Panc1 (cell line): ENCODE measurements around the gene CCDC68. TPM values are rescaled to one million over a fixed set of nuclear protein-coding genes. Genes with fewer than 3 reads are reported as not detected.

Experiments used
- ATAC-seq: fragments of 200-7000 bp; cut with Tn5 transposase; 2 replicates; pipeline ENCODE4 v1.9.1; 2020; ENCODE audit warnings: mild to moderate bottlenecking, moderate library complexity
- BruUV-seq: library from RNA; stranded (reverse); fragments of 400-500 nt; replicated peaks from 2 replicates; lab custom pipeline; 2021; lab: Mats Ljungman, UMichigan
- CTCF ChIA-PET: fragments of 300-600 bp; sonication (Branson Sonifier 250); formaldehyde crosslinking; loops from one replicate; lab custom pipeline; 2022; ENCODE audit warnings: antibody characterized with exemption; lab: Charles Lee
- POLR2A ChIA-PET: fragments of 300-600 bp; sonication (Branson Sonifier 250); formaldehyde crosslinking; loops from one replicate; lab custom pipeline; 2022; ENCODE audit warnings: antibody characterized with exemption; lab: Charles Lee
- DNase-seq: peaks from one replicate; pipeline ENCODE4 v3.0.0-alpha.2; 2010; ENCODE audit warnings: low read depth, low spot score
- H3K27ac ChIP-seq: 2 replicates; pipeline ENCODE4 v1.5.1; 2011; ENCODE audit warnings: mild to moderate bottlenecking, low read length, inconsistent platforms
- H3K27me3 ChIP-seq: fragments of 200-500 bp; sonication (Bioruptor generic); 2 replicates; pipeline ENCODE4 v1.6.0; 2014; ENCODE audit warnings: low read length, inconsistent platforms; ENCODE audit not compliant: control insufficient read depth, insufficient read depth
- H3K36me3 ChIP-seq: fragments of 200-500 bp; sonication (Bioruptor generic); 2 replicates; pipeline ENCODE4 v1.5.1; 2014; ENCODE audit warnings: inconsistent platforms, mild to moderate bottlenecking, low read length, moderate library complexity; ENCODE audit not compliant: control insufficient read depth, insufficient read depth
- H3K4me1 ChIP-seq: 2 replicates; pipeline ENCODE4 v1.5.1; 2011; ENCODE audit warnings: inconsistent platforms, mild to moderate bottlenecking, low read length, moderate library complexity; ENCODE audit not compliant: control insufficient read depth, insufficient read depth
- H3K4me3 ChIP-seq, 2 experiments: 2 replicates each; pipeline ENCODE4 v1.5.1; 2011 to 2012; ENCODE audit warnings: low read depth in 2 of 2, low read length in 2 of 2, mild to moderate bottlenecking in 2 of 2, inconsistent platforms in 1 of 2, moderate library complexity in 1 of 2
- H3K9me3 ChIP-seq: fragments of 200-500 bp; sonication (Bioruptor generic); 2 replicates; pipeline ENCODE4 v1.5.1; 2014; ENCODE audit warnings: low read depth, mild to moderate bottlenecking, inconsistent platforms, low read length, moderate library complexity; ENCODE audit not compliant: control insufficient read depth, insufficient read depth
- CTCF ChIP-seq: fragments of 450-650 bp; IDR thresholded peaks from 2 replicates; pipeline ENCODE4 v1.5.1; 2017; ENCODE audit warnings: mild to moderate bottlenecking
- POLR2AphosphoS5 ChIP-seq: IDR thresholded peaks from 2 replicates; pipeline ENCODE4 v1.6.1; 2012; ENCODE audit warnings: mild to moderate bottlenecking, low read depth, low read length, moderate library complexity
- SIN3A ChIP-seq: IDR thresholded peaks from 2 replicates; pipeline ENCODE4 v1.6.1; 2012; ENCODE audit warnings: low read depth, mild to moderate bottlenecking, low read length, moderate library complexity, borderline replicate concordance; ENCODE audit not compliant: insufficient read depth
- TCF7L2 ChIP-seq: IDR thresholded peaks from 2 replicates; pipeline ENCODE4 v1.6.1; 2011; ENCODE audit warnings: mild to moderate bottlenecking, low read depth, low read length, inconsistent platforms
- in situ Hi-C: cut with HindIII; loops from 2 replicates; pipeline ENCODE4 v1.10.0; 2016; ENCODE audit warnings: low sequenced_read_pairs, low pct_unique_long_range_greater_than_20kb
- intact Hi-C: fragments of 100-400 bp; cut with micrococcal nuclease; formaldehyde crosslinking; loops from one replicate; pipeline ENCODE4 v1.10.0; 2022; ENCODE audit not compliant: unreplicated experiment
- total RNA-seq: library from RNA; stranded (reverse); gene quantifications from one replicate; pipeline ENCODE4 v1.2.1, GENCODE V29; 2021; ENCODE audit not compliant: unreplicated experiment
- TF ChIP-seq, protein P1 (sequence below), 2 experiments: IDR thresholded peaks; 2 replicates each; pipeline ENCODE4 v1.6.1; 2011 to 2012; ENCODE audit warnings: low read depth in 2 of 2, control low read depth in 1 of 2, low read length in 1 of 2, mild to moderate bottlenecking in 1 of 2, moderate library complexity in 1 of 2; ENCODE audit not compliant: insufficient read depth in 1 of 2

Gene CCDC68
- total RNA-seq, 1 experiment from 2014 or later, result 0.41 TPM

DNA sequence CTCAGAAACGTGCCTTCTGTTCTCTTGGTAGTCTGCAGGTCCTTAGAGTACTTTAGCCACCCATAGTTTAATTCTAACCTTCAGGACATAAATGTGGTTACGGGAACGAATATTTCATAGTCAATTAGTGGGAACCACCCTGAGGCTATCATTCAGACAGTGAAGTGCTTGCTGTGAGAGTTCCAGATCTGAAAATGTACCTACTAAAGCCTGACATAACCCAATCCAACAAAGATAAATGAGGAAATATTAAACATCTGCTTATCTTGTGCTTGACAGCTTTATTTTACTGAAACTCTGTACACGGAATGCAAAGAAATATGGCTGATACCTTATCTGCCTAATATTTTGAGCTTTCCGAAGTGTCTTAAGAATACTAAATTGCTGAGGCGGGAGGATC, 88.0 kb downstream of the CCDC68 start:
- Histone ChIP-seq H3K27ac (no peak overlapping the region), H3K27me3 (no peaks in the 10 kb centered on the region), H3K9me3 (no peaks in the 10 kb centered on the region), H3K4me3 (no peak overlapping the region), H3K4me1 (no peaks in the 10 kb centered on the region), H3K36me3 (no peaks in the 10 kb centered on the region)
- CTCF ChIA-PET, result no interaction called here
- BruUV-seq, result no TSS peak
- ATAC-seq (no peak), DNase-seq (no peak)
- TF ChIP-seq, protein P1, sequence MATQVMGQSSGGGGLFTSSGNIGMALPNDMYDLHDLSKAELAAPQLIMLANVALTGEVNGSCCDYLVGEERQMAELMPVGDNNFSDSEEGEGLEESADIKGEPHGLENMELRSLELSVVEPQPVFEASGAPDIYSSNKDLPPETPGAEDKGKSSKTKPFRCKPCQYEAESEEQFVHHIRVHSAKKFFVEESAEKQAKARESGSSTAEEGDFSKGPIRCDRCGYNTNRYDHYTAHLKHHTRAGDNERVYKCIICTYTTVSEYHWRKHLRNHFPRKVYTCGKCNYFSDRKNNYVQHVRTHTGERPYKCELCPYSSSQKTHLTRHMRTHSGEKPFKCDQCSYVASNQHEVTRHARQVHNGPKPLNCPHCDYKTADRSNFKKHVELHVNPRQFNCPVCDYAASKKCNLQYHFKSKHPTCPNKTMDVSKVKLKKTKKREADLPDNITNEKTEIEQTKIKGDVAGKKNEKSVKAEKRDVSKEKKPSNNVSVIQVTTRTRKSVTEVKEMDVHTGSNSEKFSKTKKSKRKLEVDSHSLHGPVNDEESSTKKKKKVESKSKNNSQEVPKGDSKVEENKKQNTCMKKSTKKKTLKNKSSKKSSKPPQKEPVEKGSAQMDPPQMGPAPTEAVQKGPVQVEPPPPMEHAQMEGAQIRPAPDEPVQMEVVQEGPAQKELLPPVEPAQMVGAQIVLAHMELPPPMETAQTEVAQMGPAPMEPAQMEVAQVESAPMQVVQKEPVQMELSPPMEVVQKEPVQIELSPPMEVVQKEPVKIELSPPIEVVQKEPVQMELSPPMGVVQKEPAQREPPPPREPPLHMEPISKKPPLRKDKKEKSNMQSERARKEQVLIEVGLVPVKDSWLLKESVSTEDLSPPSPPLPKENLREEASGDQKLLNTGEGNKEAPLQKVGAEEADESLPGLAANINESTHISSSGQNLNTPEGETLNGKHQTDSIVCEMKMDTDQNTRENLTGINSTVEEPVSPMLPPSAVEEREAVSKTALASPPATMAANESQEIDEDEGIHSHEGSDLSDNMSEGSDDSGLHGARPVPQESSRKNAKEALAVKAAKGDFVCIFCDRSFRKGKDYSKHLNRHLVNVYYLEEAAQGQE (IDR thresholded peaks at IDR 0.05; ENCODE audit: insufficient read depth in 1 of 2, low read depth in 2 of 2, low read length in 1 of 2), result no peak
- no peak for TF ChIP-seq POLR2AphosphoS5
- no peak for TF ChIP-seq SIN3A
- POLR2A ChIA-PET, result no interaction called here
- in situ Hi-C loops (no loop called here), intact Hi-C loops (no loop called here)

GRCh38 chr18:54867131-54867530, 92.1 kb downstream of the CCDC68 start:
- intact Hi-C loops, result no loop called here
- Histone ChIP-seq H3K9me3 (no peaks in the 10 kb centered on the region), H3K4me3 (no peak overlapping the region), H3K4me1 (no peaks in the 10 kb centered on the region), H3K27me3 (no peaks in the 10 kb centered on the region), H3K27ac (no peak overlapping the region), H3K36me3 (no peaks in the 10 kb centered on the region)
- POLR2A ChIA-PET, result no interaction called here
- no peak for ATAC-seq
- CTCF ChIA-PET, result no interaction called here
- no peak for TF ChIP-seq POLR2AphosphoS5
- no peak for TF ChIP-seq SIN3A
- no peak for TF ChIP-seq CTCF
- TF ChIP-seq, protein P1 (IDR thresholded peaks at IDR 0.05; ENCODE audit: insufficient read depth in 1 of 2, low read depth in 2 of 2, low read length in 1 of 2), result no peak
- no peak for TF ChIP-seq TCF7L2
- DNase-seq, result no peak
- in situ Hi-C loops, result no loop called here
- BruUV-seq, result no TSS peak
